HG03342 (cell line): ENCODE data around the gene TBC1D3C.
"Not testable (repeated sequence)": the region's sequence is repeated elsewhere in the genome, so short reads cannot be mapped to it uniquely, and the experiment has no call there.

Experiments used
- ATAC-seq: cut with Tn5 transposase; IDR thresholded peaks from one replicate; pipeline ENCODE4 v1.9.1; 2021; ENCODE audit warnings: mild to moderate bottlenecking, moderate library complexity; ENCODE audit not compliant: unreplicated experiment

The TBC1D3C gene

DNA sequence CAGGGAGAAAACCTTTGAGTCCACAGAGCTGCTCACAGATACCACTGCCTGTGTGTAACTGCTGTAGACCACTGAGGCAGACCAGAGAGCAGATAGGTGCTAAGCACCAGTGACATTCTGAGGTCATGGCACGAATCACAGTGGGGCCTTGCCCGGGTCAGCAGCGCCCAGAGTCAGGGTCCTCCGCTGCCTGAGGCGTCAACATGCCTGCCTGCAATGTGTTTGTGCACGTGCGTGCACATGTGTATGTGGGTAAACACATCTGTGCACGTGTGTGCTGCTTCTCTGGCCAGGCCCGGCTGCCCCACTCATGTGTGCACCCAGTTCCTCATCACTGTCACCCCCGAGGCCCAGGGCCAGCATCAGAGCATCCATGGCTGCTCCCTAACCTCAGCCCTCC, at the start of gene TBC1D3C:
TSS of gene TBC1D3C (minus strand) at position 101 of the 400 bp plus-strand sequence. CDS start 1,568 bp downstream, outside the sequence.
- ATAC-seq, result not testable (repeated sequence)

DNA sequence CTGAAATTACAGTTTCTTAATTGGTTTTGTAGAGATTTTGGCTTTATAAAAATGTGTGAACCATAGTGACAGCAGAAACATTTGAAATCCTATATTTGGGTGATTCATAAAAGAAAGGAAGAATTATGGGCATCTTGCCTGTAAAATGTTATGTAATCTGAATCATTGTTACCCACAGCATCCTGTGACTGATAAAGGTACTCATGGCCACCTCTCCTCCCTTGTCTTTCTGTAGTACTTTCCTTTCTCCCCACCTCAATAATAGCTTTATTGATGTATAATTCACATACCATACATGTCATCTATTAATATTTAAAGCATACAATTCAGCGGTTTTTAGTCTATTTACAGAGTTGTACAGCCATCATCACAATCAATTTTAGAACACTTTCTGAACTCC, 30.8 kb upstream of the TBC1D3C start:
- ATAC-seq, result not testable (repeated sequence)

DNA sequence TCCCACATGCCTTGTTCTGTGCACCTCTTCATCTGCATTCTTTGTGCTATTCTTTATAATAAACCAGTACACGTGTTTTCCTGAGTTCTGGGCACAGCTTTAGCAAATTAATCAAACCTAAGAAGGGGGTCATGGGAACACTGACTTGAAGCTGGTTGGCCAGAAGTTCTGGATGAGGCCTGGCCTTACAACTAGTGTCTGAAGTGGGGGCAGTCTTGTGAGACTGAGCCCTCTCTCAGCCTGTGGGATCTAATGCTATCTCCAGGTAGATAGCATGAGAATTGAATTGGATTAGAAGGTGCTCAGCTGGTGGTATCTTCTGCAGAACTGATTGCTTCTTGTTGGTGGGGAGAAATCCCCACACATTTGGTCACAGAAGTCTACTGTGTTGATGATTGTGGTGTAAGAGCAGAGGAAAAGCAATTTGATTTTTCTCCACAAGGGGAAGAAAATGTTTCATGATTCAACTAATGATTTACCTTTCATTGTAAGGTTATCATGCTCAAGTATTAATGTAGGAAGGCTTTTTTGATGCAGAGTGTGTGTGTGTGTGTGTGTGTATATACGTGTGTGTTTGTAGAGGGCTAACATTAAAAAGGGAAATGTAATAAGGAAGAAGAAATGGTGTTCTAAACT, 25.7 kb upstream of the TBC1D3C start:
- ATAC-seq, result not testable (repeated sequence)

DNA sequence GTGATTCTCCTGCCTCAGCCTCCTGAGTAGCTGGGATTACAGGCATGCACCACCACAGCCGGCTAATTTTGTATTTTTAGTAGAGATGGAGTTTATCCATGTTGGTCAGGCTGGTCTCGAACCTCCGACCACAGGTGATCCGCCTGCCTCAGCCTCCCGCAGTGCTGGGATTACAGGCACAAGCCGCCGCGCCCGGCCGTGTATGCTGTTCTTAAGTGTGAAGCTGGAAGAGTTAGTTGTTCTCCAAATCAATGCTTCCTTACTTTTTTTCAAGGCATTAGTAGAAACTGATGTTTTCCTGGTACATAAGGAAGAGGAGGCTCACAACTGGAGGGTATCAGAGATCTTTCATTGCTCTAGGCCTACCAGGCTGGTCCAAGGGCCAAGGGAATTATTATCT, 19.7 kb upstream of the TBC1D3C start:
- not testable (repeated sequence) for ATAC-seq

DNA sequence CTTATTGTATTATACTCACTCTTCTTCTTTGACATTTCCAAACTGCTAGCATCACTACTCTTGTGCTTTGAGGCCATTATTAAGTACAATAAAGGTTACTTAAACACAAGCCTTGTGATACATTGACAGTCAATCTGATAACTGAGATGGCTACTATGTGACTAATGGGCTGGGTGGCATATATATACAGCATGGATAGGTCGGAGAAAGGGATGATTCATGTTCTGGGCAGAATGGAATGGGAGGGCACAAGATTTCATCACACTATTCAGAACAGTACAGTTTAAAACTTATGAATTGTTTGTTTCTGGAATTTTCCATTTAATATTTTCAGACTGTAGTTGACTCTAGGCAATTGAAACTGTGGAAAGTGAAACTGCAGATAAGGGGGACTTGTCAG, 18.9 kb upstream of the TBC1D3C start:
- not testable (repeated sequence) for ATAC-seq
